GM18519 (cell line): ENCODE data around the gene PPP1R26.
"Not testable (repeated sequence)": the region's sequence is repeated elsewhere in the genome, so short reads cannot be mapped to it uniquely, and the experiment has no call there.

Experiments used
- ATAC-seq: cut with Tn5 transposase; IDR thresholded peaks from one replicate; pipeline ENCODE4 v1.9.1; 2021; ENCODE audit warnings: mild to moderate bottlenecking, moderate library complexity; ENCODE audit not compliant: unreplicated experiment, low FRiP score

Gene PPP1R26

GRCh38 chr9:135479469-135480052 is at the start of gene PPP1R26:
Gene PPP1R26 (plus strand): TSS chr9:135479782. CDS start chr9:135484511, 4,729 bp downstream.
- no peak for ATAC-seq

- ATAC-seq: no peak
Observed at GRCh38 chr9:135437259-135437658, 42.3 kb upstream of the PPP1R26 start.

GRCh38 chr9:135437696-135438095 is 41.9 kb upstream of the PPP1R26 start:
- not testable (repeated sequence) for ATAC-seq

GRCh38 chr9:135438581-135439232 is 40.9 kb upstream of the PPP1R26 start:
- not testable (repeated sequence) for ATAC-seq

- ATAC-seq: not testable (repeated sequence)
Observed at GRCh38 chr9:135439514-135439913, 40.1 kb upstream of the PPP1R26 start.

- no peak for ATAC-seq
Observed at GRCh38 chr9:135439916-135440315, 39.7 kb upstream of the PPP1R26 start.

- no peak for ATAC-seq
Observed at GRCh38 chr9:135440620-135441019, 39.0 kb upstream of the PPP1R26 start.

DNA sequence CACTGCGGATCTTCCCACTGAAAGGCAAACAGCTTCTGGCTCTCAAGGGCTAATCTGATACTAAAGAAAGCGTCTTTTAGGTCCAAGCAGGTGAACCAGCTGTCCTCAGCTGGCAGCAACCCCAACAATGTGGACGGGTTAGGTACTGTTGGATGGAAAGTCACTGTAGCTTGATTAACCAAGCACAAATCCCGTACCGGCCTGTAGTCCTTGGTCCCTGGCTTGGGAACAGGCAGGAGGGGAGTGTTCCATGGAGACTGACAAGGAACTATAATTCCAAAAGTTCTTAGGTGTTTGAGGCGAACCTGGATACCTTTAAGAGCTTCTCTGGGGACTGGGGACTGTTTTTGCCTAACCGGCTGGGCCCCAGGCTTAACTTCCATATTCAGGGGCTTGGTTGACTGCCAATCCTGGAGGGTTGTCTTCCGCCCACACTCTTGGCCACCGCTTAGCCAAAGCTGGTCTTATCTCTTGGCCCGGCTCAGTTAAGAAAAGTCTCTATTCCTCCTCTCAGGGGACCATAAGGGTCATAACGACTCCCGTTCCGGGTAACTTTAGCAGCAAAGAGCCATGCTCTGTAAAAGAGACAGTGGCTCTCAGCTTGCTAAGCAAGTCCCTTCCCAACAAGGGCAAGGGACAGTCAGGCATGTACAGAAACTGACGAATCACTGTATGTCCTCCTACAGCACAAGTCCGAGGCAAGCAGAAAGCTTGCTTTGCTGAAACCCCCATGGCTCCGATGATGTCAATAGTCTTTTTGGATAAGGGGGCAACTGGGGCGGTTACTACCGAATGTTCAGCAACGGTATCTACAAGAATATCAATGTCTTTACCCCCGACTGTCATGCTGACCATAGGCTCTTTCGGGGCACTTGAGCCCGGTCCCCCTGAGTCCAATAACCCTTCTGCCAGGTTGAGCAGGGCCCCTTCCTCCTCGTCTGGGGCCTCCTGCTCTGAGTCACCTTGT is 38.2 kb upstream of the PPP1R26 start:
- ATAC-seq: not testable (repeated sequence)

- no peak for ATAC-seq
Observed at GRCh38 chr9:135442075-135442474, 37.5 kb upstream of the PPP1R26 start.

- ATAC-seq: no peak
Observed at GRCh38 chr9:135443797-135444425, 35.7 kb upstream of the PPP1R26 start.

DNA sequence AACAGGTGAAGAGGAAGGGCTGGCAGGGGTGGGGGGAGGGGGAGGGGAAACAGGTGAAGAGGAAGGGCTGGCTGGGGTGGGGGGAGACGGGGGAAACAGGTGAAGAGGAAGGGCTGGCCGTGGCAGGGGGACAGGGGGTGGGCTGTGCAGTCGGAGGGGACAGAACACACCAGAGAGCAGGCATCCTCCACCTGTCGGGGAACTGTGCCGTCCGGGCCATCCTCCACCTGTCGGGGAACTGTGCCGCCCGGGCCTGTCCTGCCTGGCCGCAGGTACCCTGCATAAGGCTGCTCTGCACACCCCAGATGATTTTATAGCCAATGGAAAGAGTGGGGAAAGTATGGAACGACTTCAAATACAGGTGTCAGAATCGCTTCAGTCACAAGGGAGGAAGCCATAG is 32.5 kb upstream of the PPP1R26 start:
- no peak for ATAC-seq

DNA sequence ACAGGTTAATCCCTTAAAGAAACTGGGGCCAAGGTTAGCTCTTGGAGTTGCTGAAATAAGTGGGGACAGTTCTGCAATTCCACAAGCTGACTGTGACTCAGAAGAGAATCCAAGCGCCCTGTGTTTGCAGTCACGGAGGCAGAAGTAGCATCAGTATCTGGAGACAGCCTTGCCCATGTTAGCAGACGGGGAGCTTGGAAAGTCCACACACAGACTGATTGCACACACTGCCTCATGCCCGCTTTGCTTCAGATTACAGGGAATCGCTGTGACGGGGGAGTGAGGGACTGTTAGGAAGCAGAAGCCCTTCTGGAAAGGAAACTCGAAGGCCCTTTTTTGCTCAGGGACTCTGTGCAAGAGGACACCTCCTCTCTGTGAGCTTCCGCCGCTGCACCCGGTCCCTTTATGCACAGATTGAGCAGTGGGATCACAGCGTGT is 30.9 kb upstream of the PPP1R26 start:
- no peak for ATAC-seq

DNA sequence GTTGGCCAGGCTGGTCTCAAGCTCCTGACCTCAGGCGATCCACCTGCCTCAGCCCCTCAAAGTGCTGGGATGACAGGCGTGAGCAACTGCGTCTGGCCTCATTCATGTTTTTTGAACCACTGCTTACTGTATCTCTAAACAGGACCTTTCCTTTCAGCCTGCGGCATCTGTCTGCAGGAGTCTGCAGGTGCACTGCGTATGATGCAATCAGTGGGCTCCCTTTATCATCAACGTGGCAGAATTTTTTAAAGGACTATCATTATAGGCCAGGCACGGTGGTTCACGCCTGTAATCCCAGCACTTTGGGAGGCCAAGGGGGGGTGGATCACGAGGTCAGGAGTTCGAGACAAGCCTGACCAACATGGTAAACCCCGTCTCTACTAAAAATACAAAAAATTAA is 30.1 kb upstream of the PPP1R26 start:
- not testable (repeated sequence) for ATAC-seq

- no peak for ATAC-seq
Observed at GRCh38 chr9:135450956-135451355, 28.6 kb upstream of the PPP1R26 start.

DNA sequence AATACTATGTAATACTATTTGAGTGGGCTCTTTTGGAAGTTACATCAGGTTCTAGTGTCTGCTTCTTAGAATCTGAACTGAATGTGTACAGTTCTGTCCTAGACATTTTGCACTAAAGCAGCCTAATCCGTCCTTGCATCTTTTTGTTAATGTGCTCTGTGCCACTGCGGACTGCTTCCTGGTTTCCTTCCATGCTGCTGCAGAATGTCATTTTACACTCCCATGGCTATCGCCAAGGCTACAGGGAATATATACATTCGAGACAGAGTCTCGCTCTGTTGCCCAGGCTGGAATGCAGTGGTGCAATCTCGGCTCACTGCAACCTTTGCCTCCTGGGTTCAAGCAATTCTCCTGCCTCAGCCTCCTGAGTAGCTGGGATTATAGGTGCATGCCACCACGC is 27.7 kb upstream of the PPP1R26 start:
- ATAC-seq: not testable (repeated sequence)

DNA sequence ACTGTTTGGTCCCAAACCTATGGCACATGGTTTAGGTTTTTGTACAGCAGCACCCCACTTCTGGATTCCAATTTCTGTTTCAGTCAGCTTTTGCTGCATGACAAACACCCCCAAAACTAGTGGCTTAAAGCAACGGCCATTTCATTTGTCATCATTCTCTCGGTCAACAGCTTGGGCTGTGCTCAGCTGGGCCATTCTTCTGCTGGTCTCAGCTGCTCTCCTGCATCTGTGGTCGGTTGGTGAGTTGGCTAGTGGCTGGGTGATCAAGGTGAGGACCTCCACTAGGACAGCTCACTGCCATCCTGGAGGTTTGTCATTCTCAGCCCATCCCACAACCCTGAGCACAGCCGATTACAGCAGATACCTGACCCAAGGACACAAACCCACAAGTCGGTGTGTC is 24.8 kb upstream of the PPP1R26 start:
- no peak for ATAC-seq

DNA sequence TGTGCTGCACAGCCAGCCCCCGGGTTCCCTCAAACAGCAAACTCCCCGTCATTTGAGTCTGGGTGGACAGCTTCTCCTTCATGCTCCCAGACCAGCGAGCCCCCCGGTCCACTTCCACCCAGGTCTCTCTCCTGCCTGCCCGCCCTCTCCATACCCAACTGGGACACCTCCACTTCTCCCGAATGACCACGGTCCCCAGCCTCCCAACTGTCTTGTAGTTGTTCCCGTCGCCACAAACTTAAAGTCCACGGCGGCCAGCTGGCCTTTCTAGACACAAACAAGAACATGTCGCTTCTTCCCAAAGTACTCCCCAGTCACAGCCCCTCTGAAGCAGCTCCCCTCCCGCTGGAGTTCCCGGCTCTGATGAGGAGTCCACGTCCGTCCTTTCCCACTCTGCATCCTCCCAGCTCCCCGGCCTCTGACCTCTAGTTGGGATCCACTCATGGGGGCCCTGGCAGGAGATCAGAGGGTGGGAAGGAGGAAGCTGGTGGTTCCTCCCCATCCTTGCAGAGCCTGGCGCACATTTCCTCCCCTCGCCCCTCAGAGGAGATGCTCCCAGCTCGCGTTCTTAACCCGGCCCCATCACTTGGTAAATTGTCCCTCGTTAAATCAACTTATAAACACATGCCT is 24.1 kb upstream of the PPP1R26 start:
- ATAC-seq: no peak

- no peak for ATAC-seq
Observed at GRCh38 chr9:135456436-135457104, 23.0 kb upstream of the PPP1R26 start.

DNA sequence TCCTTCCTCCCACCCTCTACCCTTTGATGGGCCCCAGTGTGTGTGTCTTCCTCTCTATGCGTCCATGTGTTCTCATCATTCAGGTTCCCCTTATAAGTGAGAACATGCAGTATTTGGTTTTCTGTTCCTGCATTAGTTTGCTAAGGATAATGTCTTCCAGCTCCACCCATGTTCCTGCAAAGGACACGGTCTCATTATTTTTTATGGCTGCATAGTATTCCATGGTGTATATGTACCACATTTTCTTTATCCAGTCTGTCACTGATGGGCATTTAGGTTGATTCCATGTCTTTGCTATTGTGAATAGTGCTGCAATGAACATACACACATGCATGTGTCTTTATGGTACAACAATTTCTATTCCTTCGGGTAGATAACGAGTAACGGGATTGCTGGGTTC is 21.1 kb upstream of the PPP1R26 start:
- not testable (repeated sequence) for ATAC-seq

GRCh38 chr9:135461936-135462335 is 17.6 kb upstream of the PPP1R26 start:
- ATAC-seq: no peak
